ENCODE measurements around the gene NEK4. TPM values are rescaled to one million over a fixed set of nuclear protein-coding genes. Genes with fewer than 3 reads are reported as not detected.

NEK4 gene
- total and polyA plus RNA-seq, 2 of the 13 experiments (the other 11 are each of a cell fraction or from before 2014, with no cell fraction given) = 16.5 to 38.0 TPM

- peaks cover 90% of the 10 kb centered on the region for H3K4me1 ChIP-seq (ENCODE audit: insufficient read depth, low read length)
- WGBS (ENCODE audit: low lambda C conversion rate) = 3% methylated on average over 8 of the region's 8 CpGs
- CTCF ChIA-PET (ENCODE audit: low intra/inter-chr PET ratio, low total read pairs) = no interaction called here
- TF ChIP-seq ZNF30 (CRISPR knock-in tag; IDR thresholded peaks at IDR 0.05) = no peak
- TF ChIP-seq, protein P1, sequence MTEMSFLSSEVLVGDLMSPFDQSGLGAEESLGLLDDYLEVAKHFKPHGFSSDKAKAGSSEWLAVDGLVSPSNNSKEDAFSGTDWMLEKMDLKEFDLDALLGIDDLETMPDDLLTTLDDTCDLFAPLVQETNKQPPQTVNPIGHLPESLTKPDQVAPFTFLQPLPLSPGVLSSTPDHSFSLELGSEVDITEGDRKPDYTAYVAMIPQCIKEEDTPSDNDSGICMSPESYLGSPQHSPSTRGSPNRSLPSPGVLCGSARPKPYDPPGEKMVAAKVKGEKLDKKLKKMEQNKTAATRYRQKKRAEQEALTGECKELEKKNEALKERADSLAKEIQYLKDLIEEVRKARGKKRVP (CRISPR knock-in tag; IDR thresholded peaks at IDR 0.05) = no peak
- no peak for TF ChIP-seq ZMYM3 (CRISPR knock-in tag; IDR thresholded peaks at IDR 0.05)
- TF ChIP-seq ZNF274 (CRISPR knock-in tag; IDR thresholded peaks at IDR 0.05) = no peak
- no peak for TF ChIP-seq ZNF260 (CRISPR knock-in tag; IDR thresholded peaks at IDR 0.05; ENCODE audit: borderline replicate concordance, low read depth)
- TF ChIP-seq, protein P2, sequence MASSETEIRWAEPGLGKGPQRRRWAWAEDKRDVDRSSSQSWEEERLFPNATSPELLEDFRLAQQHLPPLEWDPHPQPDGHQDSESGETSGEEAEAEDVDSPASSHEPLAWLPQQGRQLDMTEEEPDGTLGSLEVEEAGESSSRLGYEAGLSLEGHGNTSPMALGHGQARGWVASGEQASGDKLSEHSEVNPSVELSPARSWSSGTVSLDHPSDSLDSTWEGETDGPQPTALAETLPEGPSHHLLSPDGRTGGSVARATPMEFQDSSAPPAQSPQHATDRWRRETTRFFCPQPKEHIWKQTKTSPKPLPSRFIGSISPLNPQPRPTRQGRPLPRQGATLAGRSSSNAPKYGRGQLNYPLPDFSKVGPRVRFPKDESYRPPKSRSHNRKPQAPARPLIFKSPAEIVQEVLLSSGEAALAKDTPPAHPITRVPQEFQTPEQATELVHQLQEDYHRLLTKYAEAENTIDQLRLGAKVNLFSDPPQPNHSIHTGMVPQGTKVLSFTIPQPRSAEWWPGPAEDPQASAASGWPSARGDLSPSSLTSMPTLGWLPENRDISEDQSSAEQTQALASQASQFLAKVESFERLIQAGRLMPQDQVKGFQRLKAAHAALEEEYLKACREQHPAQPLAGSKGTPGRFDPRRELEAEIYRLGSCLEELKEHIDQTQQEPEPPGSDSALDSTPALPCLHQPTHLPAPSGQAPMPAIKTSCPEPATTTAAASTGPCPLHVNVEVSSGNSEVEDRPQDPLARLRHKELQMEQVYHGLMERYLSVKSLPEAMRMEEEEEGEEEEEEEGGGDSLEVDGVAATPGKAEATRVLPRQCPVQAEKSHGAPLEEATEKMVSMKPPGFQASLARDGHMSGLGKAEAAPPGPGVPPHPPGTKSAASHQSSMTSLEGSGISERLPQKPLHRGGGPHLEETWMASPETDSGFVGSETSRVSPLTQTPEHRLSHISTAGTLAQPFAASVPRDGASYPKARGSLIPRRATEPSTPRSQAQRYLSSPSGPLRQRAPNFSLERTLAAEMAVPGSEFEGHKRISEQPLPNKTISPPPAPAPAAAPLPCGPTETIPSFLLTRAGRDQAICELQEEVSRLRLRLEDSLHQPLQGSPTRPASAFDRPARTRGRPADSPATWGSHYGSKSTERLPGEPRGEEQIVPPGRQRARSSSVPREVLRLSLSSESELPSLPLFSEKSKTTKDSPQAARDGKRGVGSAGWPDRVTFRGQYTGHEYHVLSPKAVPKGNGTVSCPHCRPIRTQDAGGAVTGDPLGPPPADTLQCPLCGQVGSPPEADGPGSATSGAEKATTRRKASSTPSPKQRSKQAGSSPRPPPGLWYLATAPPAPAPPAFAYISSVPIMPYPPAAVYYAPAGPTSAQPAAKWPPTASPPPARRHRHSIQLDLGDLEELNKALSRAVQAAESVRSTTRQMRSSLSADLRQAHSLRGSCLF (CRISPR knock-in tag; IDR thresholded peaks at IDR 0.05; ENCODE audit: borderline replicate concordance) = no peak
- TF ChIP-seq SOX5 (CRISPR knock-in tag; IDR thresholded peaks at IDR 0.05; ENCODE audit: borderline replicate concordance) = no peak; the same call in 1 of the 2 replicates
- no peak for TF ChIP-seq ARNTL (CRISPR knock-in tag; IDR thresholded peaks at IDR 0.05)
- no peak for TF ChIP-seq CBFB (CRISPR knock-in tag; IDR thresholded peaks at IDR 0.05)
- TF ChIP-seq, protein P3, sequence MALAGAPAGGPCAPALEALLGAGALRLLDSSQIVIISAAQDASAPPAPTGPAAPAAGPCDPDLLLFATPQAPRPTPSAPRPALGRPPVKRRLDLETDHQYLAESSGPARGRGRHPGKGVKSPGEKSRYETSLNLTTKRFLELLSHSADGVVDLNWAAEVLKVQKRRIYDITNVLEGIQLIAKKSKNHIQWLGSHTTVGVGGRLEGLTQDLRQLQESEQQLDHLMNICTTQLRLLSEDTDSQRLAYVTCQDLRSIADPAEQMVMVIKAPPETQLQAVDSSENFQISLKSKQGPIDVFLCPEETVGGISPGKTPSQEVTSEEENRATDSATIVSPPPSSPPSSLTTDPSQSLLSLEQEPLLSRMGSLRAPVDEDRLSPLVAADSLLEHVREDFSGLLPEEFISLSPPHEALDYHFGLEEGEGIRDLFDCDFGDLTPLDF (CRISPR knock-in tag; IDR thresholded peaks at IDR 0.05) = no peak
- no peak for TF ChIP-seq HNF1B (CRISPR knock-in tag; IDR thresholded peaks at IDR 0.05)
- no peak; the same call in 1 of the 2 replicates for TF ChIP-seq FOXC1 (CRISPR knock-in tag; IDR thresholded peaks at IDR 0.05; ENCODE audit: borderline replicate concordance)
- TF ChIP-seq ZNF562 (CRISPR knock-in tag; IDR thresholded peaks at IDR 0.05; ENCODE audit: borderline replicate concordance) = no peak
- no peak for TF ChIP-seq ZNF83 (CRISPR knock-in tag; IDR thresholded peaks at IDR 0.05; ENCODE audit: borderline replicate concordance)
Measured at GRCh38 chr3:52775877-52776276, 5.1 kb upstream of the NEK4 start.

More at GRCh38 chr3:52775877-52776276, 5.1 kb upstream of the NEK4 start:
- ATAC-seq (peak; percentile 68), DNase-seq (ENCODE audit: low spot score) (peak; percentile 39), FAIRE-seq (peak; percentile 67)
- Histone ChIP-seq H3K27ac (ENCODE audit: extremely low read length, insufficient read depth, low read length) (peak overlapping the region; percentile 88), H3K27me3 (ENCODE audit: control insufficient read depth in 1 of 2, insufficient read depth in 2 of 2, low read length in 2 of 2) (no peaks in the 10 kb centered on the region), H3K4me3 (replicated peaks in 1 of 3; ENCODE audit: insufficient read depth in 1 of 3, low read depth in 2 of 3, low read length in 3 of 3) (peak overlapping the region in 1 of 3 experiments; percentile 58; a peak in 2 of 6 replicates), H2AFZ (ENCODE audit: low read length) (no peak overlapping the region), H3K36me3 (replicated peaks in 1 of 2; ENCODE audit: control insufficient read depth in 1 of 2, insufficient read depth in 2 of 2, low read length in 2 of 2) (no peaks in the 10 kb centered on the region), H3K9ac (ENCODE audit: insufficient read depth, low read depth, low read length) (peak overlapping the region; percentile 59), H4K20me1 (ENCODE audit: insufficient read depth, low read length) (no peaks in the 10 kb centered on the region), H3K4me2 (ENCODE audit: low read depth, low read length) (peak overlapping the region; percentile 71), H3K79me2 (ENCODE audit: insufficient read depth, low read length) (no peaks in the 10 kb centered on the region), H3K9me3 (ENCODE audit: low read length) (no peaks in the 10 kb centered on the region)
- in situ Hi-C loops (cut with HindIII; ENCODE audit: extremely low pct_ligation_motif_present, low pct_unique_long_range_greater_than_20kb) = no loop called here
- no TSS peak for BruUV-seq (replicated peaks)
- POLR2A ChIA-PET = interaction anchor here (0.8 to 18.4 kb wide), 8 partner anchors 11 to 385 kb away, joined by 3 to 466 read pairs (median 7); partner anchors contain the start of genes ITIH3 and PRKCD
- intact Hi-C loops (cut with micrococcal nuclease; ENCODE audit: unreplicated experiment) = loop anchor here (1.0 to 10.0 kb wide), 2 partner anchors 11 to 49 kb away; no protein-coding TSS in a partner anchor

All from HepG2 (cell line).